Stomach (tissue), 9 donors: ENCODE data around the gene DNM1. TPM values are rescaled to one million over a fixed set of nuclear protein-coding genes. Genes with fewer than 3 reads are reported as not detected.

ENCODE experiments used
- DNase-seq, 2 donors: peaks; one replicate each; pipeline versions ENCODE4 v3.0.0 to v3.0.0-alpha.2; 2013 to 2019
- H3K27ac ChIP-seq, 5 donors: fragments of 200-600 bp in 4 of 5; sonication (generic) in 4 of 5; one replicate each; pipeline ENCODE4 v1.5.1; 2013 to 2019; ENCODE audit warnings: mild to moderate bottlenecking in 1 of 5, moderate library complexity in 1 of 5
- H3K27me3 ChIP-seq, 3 donors: fragments of 200-600 bp; sonication (generic); one replicate each; pipeline ENCODE4 v1.5.1; 2017 to 2019; ENCODE audit warnings: mixed run types in 1 of 3
- H3K36me3 ChIP-seq, 4 donors: fragments of 200-600 bp; sonication (generic); 1 replicate in 3 of 4; 2 replicates in 1 of 4; pipeline ENCODE4 v1.5.1; 2016 to 2019
- H3K4me1 ChIP-seq, 4 donors: fragments of 200-600 bp; sonication (generic); one replicate each; pipeline ENCODE4 v1.5.1; 2016 to 2019
- H3K4me3 ChIP-seq, 4 donors: fragments of 200-600 bp; sonication (generic) in 3 of 4; one replicate each; pipeline ENCODE4 v1.5.1; 2016 to 2019; ENCODE audit warnings: mild to moderate bottlenecking in 1 of 4
- H3K9me3 ChIP-seq, 4 donors: fragments of 200-600 bp; sonication (generic); one replicate each; pipeline ENCODE4 v1.5.1; 2016 to 2019
- EP300 ChIP-seq: sonication (generic); formaldehyde crosslinking; IDR thresholded peaks from one replicate; pipeline ENCODE4 v1.6.1; 2017; ENCODE audit warnings: antibody characterized with exemption
- POLR2A ChIP-seq, 4 donors: fragments of 450-650 bp; IDR thresholded peaks; one replicate each; pipeline ENCODE4 v1.6.1; 2016; ENCODE audit warnings: antibody characterized with exemption in 4 of 4, control low read depth in 2 of 4, mild to moderate bottlenecking in 1 of 4, moderate library complexity in 1 of 4
- POLR2AphosphoS5 ChIP-seq, 3 donors: sonication (generic); formaldehyde crosslinking; IDR thresholded peaks; one replicate each; pipeline ENCODE4 v1.6.1; 2016; ENCODE audit warnings: antibody characterized with exemption in 3 of 3
- WGBS, 5 donors: extraction: QIAGEN DNeasy Blood & Tissue Kit in 3 of 5; methylation state at CpG; one replicate each; pipeline versions ENCODE4 v1.1.5 to v1.1.7; 2013 to 2018; 5-methylcytosine and 5-hydroxymethylcytosine counted together
- intact Hi-C: fragments of 100-400 bp; cut with DNase I; formaldehyde crosslinking; loops from one replicate; pipeline ENCODE4 v1.15.1; 2023; ENCODE audit warnings: low total_unique reads
- polyA plus RNA-seq, 3 donors: library from polyadenylated mRNA; stranded (reverse); fragments of 200-250 nt; gene quantifications; one replicate each; pipeline ENCODE4 v1.2.3, GENCODE V29; 2013
- total RNA-seq, 5 donors: library from RNA; depleted of rRNA; stranded (reverse); fragments of >200 nt; gene quantifications; one replicate each; pipeline versions ENCODE4 v1.1.0 to v1.2.3, GENCODE V29; 2014 to 2016
- TF ChIP-seq, protein P1 (sequence below), 7 experiments: fragments of 450-650 bp in 4 of 7; fragments of 200-600 bp in 3 of 7; sonication (generic) in 3 of 7; IDR thresholded peaks; one replicate each; pipeline ENCODE4 v1.5.1; 2016 to 2019; ENCODE audit warnings: antibody characterized with exemption in 7 of 7, control low read depth in 2 of 7, mild to moderate bottlenecking in 1 of 7
- donor health status: healthy with polysubstance abuse.
- donor health status: Bipolar disorder and iron deficiency.
- donor health status: healthy.

The DNM1 gene
- total and polyA plus RNA-seq, 8 donors: 2.3 to 60.8 (median 20.8) TPM

DNA sequence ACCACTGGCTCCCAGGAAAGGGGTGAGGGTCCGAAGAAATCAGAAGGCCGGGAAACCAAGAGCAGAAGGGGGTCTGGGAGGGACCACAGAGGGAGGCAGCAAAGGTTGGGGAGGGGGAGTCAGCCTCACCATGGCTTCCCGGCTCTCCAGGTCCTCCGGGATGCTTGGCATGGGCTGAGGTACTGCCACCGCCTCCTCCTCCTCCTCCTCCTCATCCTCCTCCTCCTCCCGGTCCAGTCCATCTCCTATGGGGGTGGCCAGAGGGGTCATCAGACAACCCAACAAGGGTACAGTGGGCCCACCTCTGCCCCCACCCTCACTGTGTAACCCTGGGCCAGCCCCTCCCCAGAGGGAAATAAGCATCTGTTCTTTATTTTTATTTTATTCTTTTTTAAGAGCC is 55.1 kb downstream of the DNM1 start:
- no peaks in the 10 kb centered on the region for H3K9me3 ChIP-seq
- 88 to 95% (median 90%) methylated on average over 5 to 6 of the region's 6 CpGs for WGBS, 5 donors
- TF ChIP-seq POLR2AphosphoS5 (IDR thresholded peaks at IDR 0.05) (no peak), EP300 (no peak), POLR2A (IDR thresholded peaks at IDR 0.05) (no peak)
- TF ChIP-seq, protein P1, sequence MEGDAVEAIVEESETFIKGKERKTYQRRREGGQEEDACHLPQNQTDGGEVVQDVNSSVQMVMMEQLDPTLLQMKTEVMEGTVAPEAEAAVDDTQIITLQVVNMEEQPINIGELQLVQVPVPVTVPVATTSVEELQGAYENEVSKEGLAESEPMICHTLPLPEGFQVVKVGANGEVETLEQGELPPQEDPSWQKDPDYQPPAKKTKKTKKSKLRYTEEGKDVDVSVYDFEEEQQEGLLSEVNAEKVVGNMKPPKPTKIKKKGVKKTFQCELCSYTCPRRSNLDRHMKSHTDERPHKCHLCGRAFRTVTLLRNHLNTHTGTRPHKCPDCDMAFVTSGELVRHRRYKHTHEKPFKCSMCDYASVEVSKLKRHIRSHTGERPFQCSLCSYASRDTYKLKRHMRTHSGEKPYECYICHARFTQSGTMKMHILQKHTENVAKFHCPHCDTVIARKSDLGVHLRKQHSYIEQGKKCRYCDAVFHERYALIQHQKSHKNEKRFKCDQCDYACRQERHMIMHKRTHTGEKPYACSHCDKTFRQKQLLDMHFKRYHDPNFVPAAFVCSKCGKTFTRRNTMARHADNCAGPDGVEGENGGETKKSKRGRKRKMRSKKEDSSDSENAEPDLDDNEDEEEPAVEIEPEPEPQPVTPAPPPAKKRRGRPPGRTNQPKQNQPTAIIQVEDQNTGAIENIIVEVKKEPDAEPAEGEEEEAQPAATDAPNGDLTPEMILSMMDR (IDR thresholded peaks at IDR 0.05): no peak
- H3K36me3 ChIP-seq: peaks cover 63 to 79% (median 79%) of the 10 kb centered on the region in 4 donors
- no peak overlapping the region for H3K4me3 ChIP-seq
- H3K27me3 ChIP-seq: no peaks in the 10 kb centered on the region
- intact Hi-C loops: no loop called here
- no peak overlapping the region for H3K27ac ChIP-seq
- DNase-seq: no peak
- H3K4me1 ChIP-seq: peaks cover 0 to 7% (median 0%) of the 10 kb centered on the region in 4 donors

DNA sequence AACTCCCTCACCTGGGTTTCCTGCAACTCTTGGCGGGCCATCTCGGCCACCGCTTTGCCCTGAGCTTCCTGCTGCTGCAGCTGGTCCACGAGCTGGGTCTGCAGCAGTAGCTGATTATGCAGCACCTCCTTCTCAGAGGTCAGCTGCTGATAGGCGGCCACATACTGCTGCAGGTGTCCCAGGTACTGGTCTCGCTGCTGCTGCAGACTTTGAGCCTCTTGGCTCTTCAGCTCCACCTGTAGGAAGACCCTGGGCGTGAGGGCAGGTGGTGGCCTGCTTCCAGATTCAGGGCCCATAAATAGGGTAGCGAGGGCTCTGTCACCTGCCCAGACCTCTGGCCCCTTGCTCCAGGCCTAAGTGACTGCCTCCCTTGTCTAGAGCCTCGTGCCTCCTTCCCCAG is 56.0 kb downstream of the DNM1 start:
- intact Hi-C loops: no loop called here
- no peaks in the 10 kb centered on the region for H3K9me3 ChIP-seq
- peaks cover 63 to 87% (median 87%) of the 10 kb centered on the region in 4 donors for H3K36me3 ChIP-seq
- WGBS, 5 donors: 77 to 85% (median 81%) methylated on average over 5 to 9 of the region's 9 CpGs
- H3K27ac ChIP-seq: no peak overlapping the region
- no peak overlapping the region for H3K4me3 ChIP-seq
- no peaks in the 10 kb centered on the region for H3K27me3 ChIP-seq
- peaks cover 0 to 7% (median 0%) of the 10 kb centered on the region in 4 donors for H3K4me1 ChIP-seq
- DNase-seq: no peak
- no peak for TF ChIP-seq EP300
- TF ChIP-seq, protein P1 (IDR thresholded peaks at IDR 0.05): no peak
- TF ChIP-seq POLR2AphosphoS5 (IDR thresholded peaks at IDR 0.05): no peak
- no peak for TF ChIP-seq POLR2A (IDR thresholded peaks at IDR 0.05)

DNA sequence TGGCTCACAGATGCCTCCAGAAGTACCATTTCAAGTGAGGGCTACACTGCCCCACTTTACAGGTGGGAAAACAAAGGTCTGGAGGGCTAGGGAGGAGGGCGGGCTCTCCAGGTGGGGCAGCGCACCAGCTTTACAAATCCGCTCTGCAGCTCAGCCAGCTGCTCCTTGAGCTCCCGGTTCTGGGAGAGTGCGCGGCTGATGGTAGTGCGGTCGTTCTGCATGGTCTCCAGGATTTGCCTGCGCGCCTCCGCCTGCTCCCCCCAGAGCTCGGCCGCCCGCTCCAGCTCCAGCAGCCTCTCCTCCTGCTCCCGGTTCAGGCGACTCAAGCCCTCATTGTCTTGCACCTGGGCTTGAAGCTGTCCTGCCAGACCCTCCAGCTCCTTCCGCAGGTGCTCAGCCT is 57.2 kb downstream of the DNM1 start:
- WGBS, 5 donors: 91 to 96% (median 95%) methylated on average over 12 to 17 of the region's 17 CpGs
- no peak overlapping the region for H3K27ac ChIP-seq
- peaks cover 71 to 99% (median 97%) of the 10 kb centered on the region in 4 donors for H3K36me3 ChIP-seq
- H3K9me3 ChIP-seq: no peaks in the 10 kb centered on the region
- no peaks in the 10 kb centered on the region for H3K27me3 ChIP-seq
- H3K4me3 ChIP-seq: no peak overlapping the region
- TF ChIP-seq, protein P1 (IDR thresholded peaks at IDR 0.05): no peak
- TF ChIP-seq POLR2AphosphoS5 (IDR thresholded peaks at IDR 0.05) (no peak), EP300 (no peak), POLR2A (IDR thresholded peaks at IDR 0.05) (no peak)
- DNase-seq: no peak
- H3K4me1 ChIP-seq: peaks cover 0 to 2% (median 0%) of the 10 kb centered on the region in 4 donors
- intact Hi-C loops: no loop called here

DNA sequence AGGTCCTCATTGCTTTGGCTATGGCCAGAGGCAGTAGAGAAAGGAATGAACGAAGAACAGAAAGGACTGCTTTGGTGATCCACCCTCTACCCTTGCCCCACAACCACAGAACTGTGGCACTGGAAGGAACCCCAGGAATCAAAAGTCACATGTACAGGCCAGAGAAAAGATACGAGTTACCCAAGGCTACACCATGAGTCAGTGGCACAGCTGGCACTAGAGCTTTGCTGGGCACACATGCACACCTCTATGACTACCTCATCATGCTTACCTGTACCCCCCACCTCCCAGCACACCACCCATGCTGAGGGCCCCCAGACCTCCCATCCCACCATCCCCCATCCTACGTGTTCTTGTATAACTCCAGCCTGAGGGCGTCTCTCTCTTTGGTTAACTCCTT is 59.5 kb downstream of the DNM1 start:
- H3K9me3 ChIP-seq: no peaks in the 10 kb centered on the region
- H3K4me1 ChIP-seq: no peaks in the 10 kb centered on the region
- TF ChIP-seq, protein P1 (IDR thresholded peaks at IDR 0.05): no peak
- TF ChIP-seq POLR2AphosphoS5 (IDR thresholded peaks at IDR 0.05) (no peak), EP300 (no peak), POLR2A (IDR thresholded peaks at IDR 0.05) (no peak)
- no peaks in the 10 kb centered on the region for H3K27me3 ChIP-seq
- intact Hi-C loops: no loop called here
- peaks cover 83 to 100% (median 100%) of the 10 kb centered on the region in 4 donors for H3K36me3 ChIP-seq
- H3K4me3 ChIP-seq: no peak overlapping the region
- 67 to 83% (median 78%) methylated on average over 4 of the region's 4 CpGs for WGBS, 5 donors
- DNase-seq: no peak
- H3K27ac ChIP-seq: no peak overlapping the region
